ENCODE data around the gene C1orf52. TPM values are rescaled to one million over a fixed set of nuclear protein-coding genes. Genes with fewer than 3 reads are reported as not detected.
"Not testable (repeated sequence)": the region's sequence is repeated elsewhere in the genome, so short reads cannot be mapped to it uniquely, and the experiment has no call there.

Gene C1orf52
- total RNA-seq, 1 donor from 2014 or later = 18.5 TPM

DNA sequence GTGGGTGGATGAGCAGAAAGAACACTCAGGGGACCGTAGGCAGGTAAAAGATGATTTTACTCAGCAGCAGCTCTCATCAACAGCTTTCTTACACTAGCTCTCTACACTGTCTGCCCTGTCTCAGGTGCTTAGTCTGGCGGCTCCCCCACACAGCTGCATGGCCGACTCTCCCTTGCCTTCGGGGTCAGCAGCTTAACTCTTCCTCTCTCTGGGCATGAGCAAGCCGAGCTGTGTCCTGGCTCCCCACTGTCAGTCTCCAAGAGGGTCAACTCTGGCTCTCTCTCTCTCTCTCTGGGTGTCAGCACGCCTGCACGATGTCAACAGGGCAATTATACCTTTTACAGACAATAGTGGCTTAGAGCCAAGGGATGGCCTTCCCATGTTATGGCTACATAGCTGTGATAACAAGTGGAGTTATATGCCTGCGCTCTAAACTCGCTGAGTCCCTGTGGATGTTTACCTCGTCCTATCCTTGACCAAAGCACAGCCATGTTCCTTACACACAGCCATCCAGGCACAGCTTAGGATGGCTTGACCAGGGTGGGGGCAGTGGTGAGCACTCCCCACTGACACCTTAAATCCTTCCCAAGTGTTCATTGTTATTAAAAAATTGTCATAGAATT, 20.1 kb upstream of the C1orf52 start:
- DNase-seq (ENCODE audit: low spot score) = no peak

DNA sequence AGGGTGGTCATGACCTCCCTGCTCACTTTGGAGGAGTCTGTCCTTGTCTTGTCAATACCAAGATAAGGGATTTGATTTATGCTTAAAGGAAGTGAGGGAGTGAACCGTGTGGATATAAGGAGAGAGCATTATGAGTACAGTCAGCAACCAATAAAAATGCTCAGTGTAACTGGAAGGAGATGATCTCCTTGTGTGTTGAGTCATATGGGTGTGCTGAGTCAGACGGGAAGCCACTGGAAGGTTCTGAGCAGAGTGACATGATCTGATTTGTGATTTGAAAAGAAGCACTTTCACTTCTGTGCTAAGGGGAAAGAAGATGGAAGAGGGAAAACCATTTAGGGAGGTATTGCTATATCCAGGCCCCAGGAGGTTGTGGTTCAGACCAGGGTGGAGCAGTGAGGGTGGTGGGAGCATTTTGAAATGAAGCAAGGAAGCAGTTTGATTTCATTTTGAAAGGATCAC, 19.4 kb upstream of the C1orf52 start:
- DNase-seq (ENCODE audit: low spot score) = no peak

DNA sequence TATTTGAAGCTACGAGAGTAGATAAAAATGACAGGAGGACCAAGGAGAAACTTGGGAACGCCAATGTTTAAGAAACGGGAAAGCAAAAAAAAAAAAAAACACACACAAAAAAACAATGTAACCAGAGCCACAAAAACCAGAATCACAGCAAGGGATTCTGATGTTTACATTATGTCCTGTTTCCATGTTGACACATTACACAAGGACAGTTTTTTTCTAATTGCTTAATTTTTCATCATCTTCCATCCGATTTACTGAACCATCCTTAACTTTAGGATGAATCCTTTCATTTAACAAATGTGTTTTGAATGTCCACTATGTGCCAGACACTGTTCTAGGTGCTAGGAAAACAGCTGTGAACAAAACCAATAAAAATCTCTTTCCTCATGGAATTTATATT, 18.3 kb upstream of the C1orf52 start:
- DNase-seq (ENCODE audit: low spot score) = no peak

DNA sequence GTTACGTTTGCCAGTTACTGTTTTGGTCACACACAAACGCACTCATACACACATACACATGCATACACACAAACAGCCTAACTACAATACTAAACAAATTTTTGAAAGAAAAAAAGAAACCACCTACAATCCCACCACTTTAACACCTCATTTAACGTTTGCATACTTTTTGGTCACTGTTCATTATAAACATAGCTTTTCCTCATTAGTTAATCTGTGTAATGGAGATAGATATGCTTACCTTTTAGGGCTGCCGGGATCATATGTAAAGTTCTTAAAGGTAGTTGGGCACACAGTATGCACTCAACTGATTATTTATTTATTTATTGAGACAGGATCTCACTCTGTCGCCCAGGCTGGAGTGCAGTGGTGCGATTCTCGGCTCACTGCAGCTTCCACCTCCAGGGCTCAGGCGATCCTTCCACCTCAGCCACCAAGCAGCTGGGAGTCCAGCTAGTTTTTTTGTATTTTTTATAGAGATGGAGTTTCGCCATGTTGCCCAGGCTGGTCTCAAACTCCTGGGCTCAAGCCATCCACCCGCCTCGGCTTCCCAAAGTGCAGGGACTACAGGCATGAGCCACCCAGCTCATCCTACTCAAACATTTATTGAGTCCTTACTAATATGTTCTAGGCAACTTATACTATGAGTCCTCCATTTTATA, 17.6 kb upstream of the C1orf52 start:
- no peak for DNase-seq (ENCODE audit: low spot score)

DNA sequence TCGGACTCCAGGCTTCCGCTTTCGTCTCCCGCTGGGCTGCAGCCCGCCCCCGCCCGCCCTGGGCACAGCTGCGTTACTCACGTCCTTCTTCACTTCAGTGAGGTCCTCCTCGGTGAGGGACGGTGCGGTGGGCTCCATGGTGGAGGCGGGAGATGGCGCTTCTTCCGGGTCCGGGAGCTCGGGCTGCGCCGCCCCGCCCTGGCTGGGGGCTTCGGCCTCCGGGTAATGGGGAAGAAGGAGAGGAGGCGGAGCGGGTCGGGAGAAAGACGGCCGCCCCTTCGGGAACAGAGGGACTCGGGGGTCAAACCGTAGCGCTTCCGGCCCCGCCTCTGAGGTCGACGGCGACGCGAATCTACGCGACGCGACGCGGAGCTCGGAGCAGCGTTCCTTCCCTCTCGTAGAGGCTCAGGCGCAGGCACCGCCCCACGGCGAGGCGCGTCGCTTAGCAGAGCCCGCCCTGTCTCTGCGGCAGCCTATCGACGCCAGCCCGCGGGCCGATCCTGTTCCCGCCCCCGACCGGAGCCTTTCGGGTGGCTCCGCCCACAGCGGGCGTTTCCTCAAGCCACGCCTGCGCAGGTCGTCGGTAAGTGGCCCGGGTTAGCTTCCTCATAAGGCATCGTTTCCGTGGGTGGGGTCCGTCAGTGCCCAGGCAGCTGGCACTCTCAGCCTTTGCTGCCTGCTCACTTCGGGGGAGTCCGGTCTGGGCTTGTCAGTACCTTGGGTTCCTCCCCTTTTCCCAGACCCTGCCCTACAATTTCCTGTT, 16.9 kb upstream of the C1orf52 start, which contains the start of gene BCL10:
BCL10 (minus strand) TSS at position 418 of the 763 bp plus-strand sequence; CDS start at position 138, 280 bp downstream.
- peak; percentile 100 for DNase-seq (ENCODE audit: low spot score)

DNA sequence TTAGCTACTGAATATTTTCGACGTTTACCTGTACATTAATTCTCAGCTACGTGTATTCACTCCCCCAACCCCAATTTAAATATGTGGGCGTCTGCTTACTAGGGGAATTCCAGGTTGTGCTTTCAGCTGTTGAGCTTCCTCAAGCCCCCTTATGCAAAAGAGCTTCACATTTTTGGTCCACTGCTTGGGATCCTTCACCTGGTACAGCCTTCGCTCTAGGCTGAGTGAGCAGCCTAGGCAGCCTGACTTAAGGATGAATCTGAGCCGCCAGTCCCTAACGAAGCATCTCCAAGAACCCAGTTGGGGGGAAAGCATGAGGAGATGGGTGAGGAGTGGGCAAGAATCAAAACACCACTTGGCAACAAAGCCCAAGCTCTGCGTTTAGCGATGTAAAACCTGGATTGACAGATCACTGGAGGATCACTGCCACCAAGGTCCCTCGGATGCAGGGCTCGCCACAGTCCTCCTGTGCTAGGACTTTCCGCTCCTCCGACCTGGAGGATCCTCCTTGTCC, 16.3 kb upstream of the C1orf52 start:
- no peak for DNase-seq (ENCODE audit: low spot score)

DNA sequence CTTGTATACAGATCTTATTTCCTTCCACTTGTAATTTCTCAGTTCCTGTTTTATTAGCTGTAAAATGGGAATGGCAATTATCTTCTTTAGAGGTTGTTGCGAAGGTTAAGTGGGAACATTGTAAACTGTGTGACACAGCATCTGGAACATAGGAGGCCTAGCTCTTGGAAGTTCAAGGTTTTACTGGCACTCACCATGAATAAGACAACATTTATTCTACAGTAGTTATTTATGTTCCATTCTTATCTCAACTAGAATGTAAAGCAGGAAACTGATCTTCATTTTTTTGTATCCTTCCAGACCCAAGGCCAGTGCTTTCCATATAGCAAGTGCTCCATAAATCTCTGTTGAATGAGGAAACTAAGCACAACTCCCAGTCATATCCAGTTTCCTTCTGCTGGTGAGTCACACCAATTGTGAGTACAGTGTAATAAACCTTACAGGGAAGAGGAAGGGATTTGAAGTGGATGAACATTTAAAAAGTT, 15.5 kb upstream of the C1orf52 start:
- no peak for DNase-seq (ENCODE audit: low spot score)

DNA sequence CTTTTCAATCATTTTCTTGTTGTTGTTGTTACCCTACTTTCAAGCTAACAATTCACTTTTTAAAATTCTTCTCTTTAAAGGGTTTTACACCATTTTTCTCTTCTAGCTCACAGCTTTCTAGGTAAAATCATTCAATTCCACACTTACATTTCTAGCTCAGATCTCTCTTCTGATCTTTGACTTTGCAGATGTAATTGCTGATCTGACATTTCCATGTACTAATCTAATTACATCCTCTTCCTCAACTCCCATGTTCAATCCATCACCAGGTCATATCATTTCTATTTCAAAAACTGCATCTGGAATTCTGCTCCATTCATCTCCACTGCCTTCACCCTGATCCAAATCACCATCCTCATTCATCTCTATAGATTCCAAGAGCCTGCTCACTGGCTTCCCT, 13.9 kb upstream of the C1orf52 start:
- no peak for DNase-seq (ENCODE audit: low spot score)

DNA sequence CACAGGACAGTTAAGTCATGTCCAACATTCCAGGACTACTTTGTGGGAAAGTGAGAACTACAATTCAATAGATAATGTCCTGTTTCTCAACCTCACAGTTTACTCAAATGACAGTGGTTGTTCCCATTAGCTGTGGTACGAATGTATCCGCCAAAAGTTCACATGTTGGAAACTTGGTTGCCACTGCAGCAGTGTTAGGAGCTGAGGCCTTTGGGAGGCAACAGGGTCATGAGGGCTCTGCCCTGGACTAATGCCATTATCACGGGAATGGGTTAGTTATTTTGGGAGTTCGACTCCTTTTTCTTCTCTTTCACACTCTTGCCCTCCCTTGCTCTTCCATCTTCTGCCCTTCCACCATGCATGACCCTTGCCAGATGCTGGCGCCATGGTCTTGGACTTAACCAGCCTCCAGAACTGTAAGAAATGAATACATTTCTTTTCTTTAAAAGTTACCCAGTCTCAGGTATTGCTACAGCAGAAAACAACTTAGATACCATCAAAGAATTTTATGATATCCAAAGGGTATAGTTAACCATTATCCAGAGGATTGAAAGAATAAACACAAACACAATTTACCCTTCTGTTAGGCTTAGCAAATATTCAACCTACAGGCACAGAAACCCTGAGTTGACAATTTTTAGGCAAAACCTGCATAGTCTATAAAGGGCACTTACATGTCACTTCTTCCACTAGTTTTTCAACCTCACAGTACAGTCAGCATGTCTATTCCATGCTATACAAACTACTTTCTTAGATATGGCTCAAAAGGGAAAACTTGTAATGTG, 9.5 kb upstream of the C1orf52 start:
- DNase-seq (ENCODE audit: low spot score) = no peak

DNA sequence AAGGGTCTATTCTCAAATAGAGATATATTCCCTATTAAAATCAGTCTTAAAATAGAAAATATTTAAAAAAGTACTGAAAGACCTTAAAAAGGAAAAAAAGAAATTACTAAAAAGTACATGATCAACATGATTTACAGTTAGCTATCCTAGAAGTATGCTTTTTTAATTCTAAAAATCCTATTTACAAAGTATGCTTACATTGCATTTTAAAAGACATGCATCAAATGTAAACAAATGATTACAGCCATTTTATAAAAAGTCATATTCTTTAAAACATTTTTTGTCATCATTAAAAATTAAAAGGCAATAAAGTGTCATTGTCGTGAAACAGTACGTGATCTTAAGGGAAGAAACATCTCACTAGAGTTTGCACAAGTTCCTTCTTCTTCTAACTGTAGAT, 7.9 kb upstream of the C1orf52 start:
- DNase-seq (ENCODE audit: low spot score) = no peak

DNA sequence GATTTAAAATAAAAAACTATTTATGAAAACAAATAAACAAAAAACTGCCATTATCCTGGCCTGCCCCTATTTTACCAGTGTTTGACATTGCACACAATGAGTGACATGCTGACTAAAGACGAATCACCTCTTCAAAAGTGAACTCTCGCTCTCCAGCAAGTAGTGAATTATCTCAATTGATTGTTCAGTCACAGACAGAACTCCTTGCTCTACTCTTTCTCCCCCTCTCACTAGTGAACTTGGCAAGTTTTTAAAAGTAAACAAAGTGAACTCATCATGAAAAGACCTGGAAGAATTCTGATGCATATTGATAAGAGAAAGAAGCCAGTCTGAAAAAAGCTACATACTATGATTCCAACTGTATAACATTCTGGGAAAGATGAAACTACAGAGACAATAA, 4.7 kb upstream of the C1orf52 start:
- no peak for DNase-seq (ENCODE audit: low spot score)

DNA sequence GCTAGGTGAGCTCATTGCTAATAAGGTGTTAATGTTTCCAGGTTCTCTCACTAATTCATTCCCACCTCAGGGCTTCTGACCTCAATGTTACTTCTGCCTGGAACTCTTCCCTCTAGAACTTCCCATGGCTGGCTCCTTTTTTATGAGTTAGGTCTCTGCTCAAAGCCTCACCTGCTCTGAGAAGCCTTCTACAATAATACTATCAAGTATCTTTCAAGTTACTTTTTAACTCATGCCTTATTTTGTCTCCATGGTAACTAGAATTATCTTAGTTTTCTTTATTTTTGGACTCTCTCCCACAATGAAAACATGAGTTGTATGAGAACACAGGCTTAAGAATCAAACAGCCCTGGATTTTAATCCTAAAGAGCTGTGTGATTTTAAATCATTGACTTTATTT, 3.5 kb upstream of the C1orf52 start:
- DNase-seq (ENCODE audit: low spot score) = no peak

DNA sequence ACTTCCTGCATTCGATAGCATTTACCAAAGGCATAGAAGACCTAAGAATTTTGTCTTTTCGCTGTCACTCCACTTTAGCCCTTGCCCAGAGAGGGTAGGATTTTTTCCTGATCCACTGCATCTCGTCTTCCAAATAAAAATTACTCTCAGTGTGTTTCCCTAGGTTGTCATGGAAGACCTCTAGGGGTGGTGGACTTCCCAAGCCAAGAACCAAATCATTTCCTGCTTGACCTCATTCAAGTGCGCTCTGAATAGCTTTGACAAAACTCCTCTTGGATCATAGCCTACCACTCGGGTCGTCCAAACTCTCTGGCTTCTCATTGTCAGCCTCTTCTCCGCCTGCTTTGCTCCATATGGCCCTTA, 431 bp upstream of the C1orf52 start:
- no peak for DNase-seq (ENCODE audit: low spot score)

DNA sequence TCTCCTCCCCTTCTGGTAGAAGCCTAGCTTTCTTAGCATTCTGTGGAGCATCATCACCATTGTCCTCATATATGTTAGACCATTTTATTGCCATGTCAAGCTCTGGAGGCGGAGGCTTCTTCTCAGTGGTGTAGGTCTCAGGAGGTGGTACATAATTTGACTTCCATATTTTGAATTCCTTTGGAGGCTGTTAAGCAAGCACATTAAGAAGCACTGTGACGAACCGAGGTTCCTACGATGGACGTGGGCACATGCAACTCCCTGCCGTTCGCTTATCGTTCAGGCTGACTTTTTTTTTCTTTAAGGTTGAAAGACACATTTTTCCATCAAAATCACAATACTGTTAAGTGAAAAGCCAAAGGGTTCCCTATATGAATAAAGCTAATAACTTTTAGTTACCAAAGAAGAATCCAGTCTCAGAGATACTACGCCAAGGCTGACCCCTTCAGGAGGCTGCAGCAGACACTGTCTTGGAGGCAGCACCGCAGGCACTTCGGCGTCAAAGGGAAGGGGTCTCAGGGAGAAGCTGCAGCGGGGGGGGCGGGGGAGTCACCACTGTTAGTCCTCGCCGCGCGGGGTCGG, 835 bp downstream of the C1orf52 start:
- no peak for DNase-seq (ENCODE audit: low spot score)

DNA sequence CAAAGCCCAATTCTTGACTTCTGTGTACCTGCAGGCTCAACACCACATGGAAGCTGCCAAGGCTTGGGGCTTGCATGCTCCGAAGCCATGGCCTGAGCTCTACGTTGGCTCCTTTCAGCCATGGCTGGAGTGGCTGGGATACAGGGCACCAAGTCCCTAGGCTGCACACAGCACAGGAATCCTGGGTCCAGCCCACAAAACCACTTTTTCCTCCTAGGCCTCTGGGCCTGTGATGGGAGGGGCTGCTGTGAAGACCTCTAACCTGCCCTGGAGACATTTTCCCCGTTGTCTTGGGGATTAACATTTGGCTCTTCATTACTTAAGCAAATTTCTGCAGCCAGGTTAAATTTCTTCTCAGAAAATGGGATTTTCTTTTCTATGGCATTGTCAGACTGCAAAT, 10.4 kb downstream of the C1orf52 start:
- DNase-seq (ENCODE audit: low spot score) = not testable (repeated sequence)

DNA sequence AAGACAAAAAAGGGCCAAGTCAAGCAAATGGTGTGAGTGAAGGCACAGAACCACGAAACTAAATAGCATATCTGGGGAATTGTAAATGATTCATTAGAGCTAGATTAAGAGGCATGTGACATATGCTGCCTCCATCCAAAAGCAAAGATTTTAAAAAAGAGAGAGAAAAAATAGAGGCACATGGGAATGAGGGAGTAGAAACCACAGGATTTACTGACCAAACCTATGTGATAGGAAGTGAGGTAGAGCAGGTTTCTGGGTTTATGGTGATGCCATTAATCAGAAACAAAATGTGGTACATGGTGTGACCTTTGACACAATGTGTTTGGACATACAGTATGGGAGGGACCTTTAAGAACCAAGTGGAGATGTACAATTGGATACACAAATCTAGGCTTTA, 13.6 kb downstream of the C1orf52 start:
- no peak for DNase-seq (ENCODE audit: low spot score)

DNA sequence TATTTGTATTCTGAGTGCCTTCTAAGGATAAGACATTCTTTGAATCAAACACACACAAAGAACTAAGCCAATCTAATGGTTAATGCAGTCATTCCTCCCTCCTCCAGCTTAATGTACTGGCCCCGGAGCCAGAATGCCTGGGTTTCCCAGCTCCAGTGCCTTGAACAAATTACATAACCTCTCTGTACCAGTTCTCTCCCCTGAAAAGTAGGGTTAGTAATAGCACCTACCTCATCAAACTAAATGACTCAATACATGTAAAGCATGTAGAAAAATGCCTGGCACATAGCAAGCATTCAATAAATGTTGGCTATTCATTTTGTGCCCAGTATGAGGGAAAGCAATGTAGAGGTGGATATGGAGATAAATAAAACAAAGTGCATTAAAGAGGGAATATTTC, 14.0 kb downstream of the C1orf52 start:
- no peak for DNase-seq (ENCODE audit: low spot score)

DNA sequence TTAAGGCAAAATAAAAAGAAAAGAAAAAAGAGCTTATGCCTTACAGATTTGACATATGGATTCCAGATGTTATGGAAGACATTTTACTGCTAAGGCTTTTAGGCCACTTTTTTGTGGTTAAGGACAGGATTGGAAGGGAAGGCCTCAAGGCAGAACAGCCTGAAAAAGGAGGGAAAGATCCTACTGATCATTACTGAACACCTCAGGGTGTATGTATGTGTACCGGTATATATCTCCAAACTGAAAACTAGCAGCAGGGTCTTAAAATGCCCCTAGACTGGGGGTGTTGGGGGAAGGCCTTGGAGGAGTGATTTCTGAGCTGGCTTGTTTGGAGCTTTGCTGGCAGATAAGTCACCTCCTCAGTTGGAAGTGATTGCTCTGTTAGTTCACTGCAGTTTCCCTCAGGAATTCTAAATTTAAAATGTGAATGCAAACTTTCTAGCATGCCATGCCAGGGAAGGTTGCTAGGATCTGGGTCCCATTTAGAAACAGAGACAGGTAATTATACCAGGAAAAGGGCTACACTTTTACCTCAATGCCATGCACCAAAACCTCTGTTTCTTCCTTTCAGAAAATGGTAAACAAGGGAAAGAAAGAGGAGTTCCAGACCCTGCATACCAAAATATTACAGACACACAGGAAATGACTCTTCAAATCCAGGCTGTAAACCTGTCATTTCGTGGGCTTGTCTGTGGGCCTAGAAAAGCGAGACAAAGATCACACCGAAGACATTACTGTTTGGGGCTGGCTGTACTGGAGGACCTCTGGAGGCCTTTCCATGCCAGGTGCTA, 15.0 kb downstream of the C1orf52 start:
- DNase-seq (ENCODE audit: low spot score) = no peak

DNA sequence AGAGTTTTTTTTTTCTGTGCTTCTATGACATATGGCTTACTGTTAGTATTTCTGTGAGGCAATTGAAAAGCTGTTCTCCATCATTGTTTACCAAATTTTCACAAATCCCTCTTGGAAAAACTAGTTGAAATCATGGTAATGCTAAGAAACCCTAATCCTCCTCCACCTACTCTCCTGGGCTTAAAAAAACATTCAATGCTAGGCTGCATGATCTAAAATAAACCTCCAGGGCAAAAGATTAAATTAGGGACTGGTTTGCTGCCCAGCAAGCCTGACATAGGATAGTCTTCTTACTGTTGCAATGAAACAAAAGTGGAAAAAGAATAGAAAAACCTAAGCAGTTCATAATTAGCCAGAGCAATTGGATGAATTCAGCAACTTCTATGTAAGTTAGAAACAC, 16.1 kb downstream of the C1orf52 start:
- no peak for DNase-seq (ENCODE audit: low spot score)

DNA sequence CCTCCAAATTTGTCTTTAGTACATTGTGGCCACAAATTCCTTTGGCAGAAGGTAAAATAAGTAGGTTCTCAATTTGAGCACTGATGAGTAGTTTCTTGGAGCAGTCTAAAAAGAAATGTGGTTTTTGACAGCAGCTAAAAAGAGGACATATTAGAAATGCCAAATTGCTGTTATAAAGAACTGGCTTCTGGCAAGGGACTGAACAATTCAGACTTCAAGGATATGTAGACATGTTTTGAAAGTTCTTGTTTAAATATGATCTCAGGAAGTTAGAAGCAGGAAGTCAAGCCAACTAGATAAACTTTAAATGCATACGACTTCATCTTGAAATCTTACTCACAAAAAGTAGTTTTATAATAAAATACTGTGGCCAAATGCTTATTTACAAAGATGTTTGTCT, 18.8 kb downstream of the C1orf52 start:
- DNase-seq (ENCODE audit: low spot score) = no peak
